Measurements from ENCODE around the gene LRP6.
"Not testable (repeated sequence)": the region's sequence is repeated elsewhere in the genome, so short reads cannot be mapped to it uniquely, and the experiment has no call there.

LRP6 gene

GRCh38 chr12:12156116-12156515, 110.7 kb downstream of the LRP6 start:
- H3K9me3 ChIP-seq (ENCODE audit: severe bottlenecking) = no peaks in the 10 kb centered on the region
- ATAC-seq (ENCODE audit: low read depth) (no peak), DNase-seq (ENCODE audit: low spot score) (no peak)
- H3K27me3 ChIP-seq (ENCODE audit: insufficient read depth, poor library complexity, severe bottlenecking) = no peaks in the 10 kb centered on the region
- TF ChIP-seq, protein P1, sequence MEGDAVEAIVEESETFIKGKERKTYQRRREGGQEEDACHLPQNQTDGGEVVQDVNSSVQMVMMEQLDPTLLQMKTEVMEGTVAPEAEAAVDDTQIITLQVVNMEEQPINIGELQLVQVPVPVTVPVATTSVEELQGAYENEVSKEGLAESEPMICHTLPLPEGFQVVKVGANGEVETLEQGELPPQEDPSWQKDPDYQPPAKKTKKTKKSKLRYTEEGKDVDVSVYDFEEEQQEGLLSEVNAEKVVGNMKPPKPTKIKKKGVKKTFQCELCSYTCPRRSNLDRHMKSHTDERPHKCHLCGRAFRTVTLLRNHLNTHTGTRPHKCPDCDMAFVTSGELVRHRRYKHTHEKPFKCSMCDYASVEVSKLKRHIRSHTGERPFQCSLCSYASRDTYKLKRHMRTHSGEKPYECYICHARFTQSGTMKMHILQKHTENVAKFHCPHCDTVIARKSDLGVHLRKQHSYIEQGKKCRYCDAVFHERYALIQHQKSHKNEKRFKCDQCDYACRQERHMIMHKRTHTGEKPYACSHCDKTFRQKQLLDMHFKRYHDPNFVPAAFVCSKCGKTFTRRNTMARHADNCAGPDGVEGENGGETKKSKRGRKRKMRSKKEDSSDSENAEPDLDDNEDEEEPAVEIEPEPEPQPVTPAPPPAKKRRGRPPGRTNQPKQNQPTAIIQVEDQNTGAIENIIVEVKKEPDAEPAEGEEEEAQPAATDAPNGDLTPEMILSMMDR (IDR thresholded peaks at IDR 0.05; ENCODE audit: poor library complexity, severe bottlenecking) = no peak
- H3K4me1 ChIP-seq (ENCODE audit: insufficient read depth, poor library complexity, severe bottlenecking) = no peaks in the 10 kb centered on the region
- no peaks in the 10 kb centered on the region for H3K36me3 ChIP-seq (ENCODE audit: low read depth)
- no peak overlapping the region for H3K27ac ChIP-seq (ENCODE audit: poor library complexity, severe bottlenecking)
- no peak overlapping the region for H3K4me3 ChIP-seq (ENCODE audit: severe bottlenecking)

DNA sequence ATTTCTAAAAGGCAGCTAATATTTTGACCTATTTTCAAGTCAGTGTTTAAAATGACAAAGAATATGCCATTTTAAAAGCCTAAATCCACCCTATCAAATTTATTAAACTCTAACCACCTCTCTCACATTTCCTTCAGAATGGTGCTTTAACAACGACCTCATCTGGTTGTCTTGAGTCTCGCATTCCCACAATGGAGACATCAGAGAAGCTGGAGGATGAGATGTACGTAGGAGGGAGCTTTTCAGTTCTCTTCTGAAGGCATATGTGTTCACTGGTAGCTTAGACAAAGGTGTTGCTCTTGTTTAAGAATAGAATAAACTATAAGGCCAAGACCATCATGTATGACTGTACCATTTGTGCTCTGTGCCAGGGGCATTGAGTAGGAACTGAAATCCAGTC, 113.2 kb downstream of the LRP6 start:
- Histone ChIP-seq H3K9me3 (ENCODE audit: severe bottlenecking) (no peaks in the 10 kb centered on the region), H3K4me3 (ENCODE audit: severe bottlenecking) (no peak overlapping the region), H3K27me3 (ENCODE audit: insufficient read depth, poor library complexity, severe bottlenecking) (no peaks in the 10 kb centered on the region), H3K27ac (ENCODE audit: poor library complexity, severe bottlenecking) (no peak overlapping the region), H3K4me1 (ENCODE audit: insufficient read depth, poor library complexity, severe bottlenecking) (no peaks in the 10 kb centered on the region), H3K36me3 (ENCODE audit: low read depth) (no peaks in the 10 kb centered on the region)
- TF ChIP-seq, protein P1 (IDR thresholded peaks at IDR 0.05; ENCODE audit: poor library complexity, severe bottlenecking) = no peak
- ATAC-seq (ENCODE audit: low read depth) (no peak), DNase-seq (ENCODE audit: low spot score) (no peak)

DNA sequence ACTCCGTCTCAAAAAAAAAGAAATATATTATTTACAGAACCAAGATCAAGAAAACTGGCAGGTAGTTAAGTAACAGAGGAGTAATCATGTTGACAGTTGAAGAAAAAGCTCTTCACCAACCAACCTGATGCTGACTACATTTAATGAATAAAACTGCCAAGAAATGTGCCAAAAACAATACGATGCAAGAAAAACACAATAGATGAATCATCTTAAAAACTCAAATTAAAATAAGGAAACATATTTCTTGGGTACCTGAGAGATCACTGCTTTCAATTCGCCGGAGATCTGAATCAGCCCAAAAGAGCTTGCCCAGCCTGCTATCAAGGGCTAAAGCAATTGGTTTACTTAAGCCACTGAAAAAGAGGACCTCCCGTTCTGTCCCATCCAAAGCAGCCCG, 119.7 kb downstream of the LRP6 start:
- DNase-seq (ENCODE audit: low spot score) (no peak), ATAC-seq (ENCODE audit: low read depth) (no peak)
- TF ChIP-seq, protein P1 (IDR thresholded peaks at IDR 0.05; ENCODE audit: poor library complexity, severe bottlenecking) = no peak
- Histone ChIP-seq H3K36me3 (ENCODE audit: low read depth) (no peaks in the 10 kb centered on the region), H3K27me3 (ENCODE audit: insufficient read depth, poor library complexity, severe bottlenecking) (no peaks in the 10 kb centered on the region), H3K27ac (ENCODE audit: poor library complexity, severe bottlenecking) (no peak overlapping the region), H3K4me3 (ENCODE audit: severe bottlenecking) (no peak overlapping the region), H3K4me1 (ENCODE audit: insufficient read depth, poor library complexity, severe bottlenecking) (no peaks in the 10 kb centered on the region), H3K9me3 (ENCODE audit: severe bottlenecking) (no peaks in the 10 kb centered on the region)

DNA sequence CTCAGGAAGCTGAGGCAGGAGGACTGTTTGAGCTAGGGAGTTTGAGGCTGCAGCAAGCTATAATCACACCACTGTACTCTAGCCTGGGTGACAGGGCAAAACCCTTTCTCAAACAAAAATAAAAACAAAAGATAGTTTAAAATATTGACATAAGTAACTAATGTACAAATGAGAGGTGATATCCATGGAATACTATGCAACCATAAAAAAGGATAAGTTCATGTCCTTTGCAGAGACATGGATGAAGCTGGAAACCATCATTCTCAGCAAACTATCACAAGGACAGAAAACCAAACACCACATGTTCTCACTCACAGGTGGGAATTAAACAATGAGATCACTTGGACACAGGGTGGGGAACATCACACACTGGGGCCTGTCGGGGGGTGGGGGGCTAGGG, 122.3 kb downstream of the LRP6 start:
- H3K36me3 ChIP-seq (ENCODE audit: low read depth); H3K9me3 ChIP-seq (ENCODE audit: severe bottlenecking); H3K27me3 ChIP-seq (ENCODE audit: insufficient read depth, poor library complexity, severe bottlenecking); H3K4me3 ChIP-seq (ENCODE audit: severe bottlenecking); H3K27ac ChIP-seq (ENCODE audit: poor library complexity, severe bottlenecking); ATAC-seq (ENCODE audit: low read depth); DNase-seq (ENCODE audit: low spot score); H3K4me1 ChIP-seq (ENCODE audit: insufficient read depth, poor library complexity, severe bottlenecking): not testable (repeated sequence)

DNA sequence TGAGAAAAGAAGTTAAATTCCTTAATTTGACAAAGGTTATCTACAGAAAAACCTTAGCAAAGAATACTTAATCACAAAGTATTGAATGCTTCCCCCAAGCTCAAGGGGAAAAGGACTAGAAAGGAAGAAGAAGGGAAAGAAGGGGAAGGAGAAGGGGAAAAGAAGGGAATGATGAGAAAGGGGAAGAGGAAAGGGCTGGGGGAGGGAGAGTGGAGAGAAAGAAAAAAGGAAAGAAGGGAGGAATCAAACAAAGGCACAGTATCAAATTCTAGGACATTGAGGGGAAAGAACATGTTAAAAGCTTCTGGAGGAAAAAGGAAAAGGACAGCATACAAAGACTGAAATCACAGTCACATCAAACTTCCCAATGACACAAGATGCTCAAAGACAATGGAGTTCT, 125.8 kb downstream of the LRP6 start:
- Histone ChIP-seq H3K9me3 (ENCODE audit: severe bottlenecking) (no peaks in the 10 kb centered on the region), H3K4me3 (ENCODE audit: severe bottlenecking) (no peak overlapping the region), H3K36me3 (ENCODE audit: low read depth) (no peaks in the 10 kb centered on the region), H3K4me1 (ENCODE audit: insufficient read depth, poor library complexity, severe bottlenecking) (no peaks in the 10 kb centered on the region), H3K27me3 (ENCODE audit: insufficient read depth, poor library complexity, severe bottlenecking) (no peaks in the 10 kb centered on the region), H3K27ac (ENCODE audit: poor library complexity, severe bottlenecking) (no peak overlapping the region)
- no peak for ATAC-seq (ENCODE audit: low read depth)
- DNase-seq (ENCODE audit: low spot score) = no peak
- TF ChIP-seq, protein P1 (IDR thresholded peaks at IDR 0.05; ENCODE audit: poor library complexity, severe bottlenecking) = no peak
